Mesothelial cell of epicardium (in vitro differentiated cells): ENCODE measurements around the gene EXTL1. TPM values are rescaled to one million over a fixed set of nuclear protein-coding genes. Genes with fewer than 3 reads are reported as not detected.

Experiments used
- DNase-seq, 2 experiments: peaks; one replicate each; pipeline ENCODE4 v3.0.0; 2021; ENCODE audit warnings: low spot score in 2 of 2; ENCODE audit not compliant: unreplicated experiment in 2 of 2
- H3K27ac Mint-ChIP-seq: 2 replicates; pipeline ENCODE4 v1.8.0; 2021; ENCODE audit warnings: mixed read lengths
- H3K27me3 Mint-ChIP-seq: 2 replicates; pipeline ENCODE4 v1.8.0; 2021; ENCODE audit warnings: low read depth, mixed read lengths
- H3K36me3 Mint-ChIP-seq: 2 replicates; pipeline ENCODE4 v1.8.0; 2021; ENCODE audit warnings: mixed read lengths
- H3K4me1 Mint-ChIP-seq: 2 replicates; pipeline ENCODE4 v1.8.0; 2021; ENCODE audit warnings: mixed read lengths
- H3K4me3 Mint-ChIP-seq: 2 replicates; pipeline ENCODE4 v1.8.0; 2021; ENCODE audit warnings: mild to moderate bottlenecking, moderate library complexity, mixed read lengths
- H3K9me3 Mint-ChIP-seq: 2 replicates; pipeline ENCODE4 v1.8.0; 2021; ENCODE audit warnings: mixed read lengths
- CTCF ChIP-seq: fragments of 200-600 bp; sonication (generic); IDR thresholded peaks from one replicate; pipeline ENCODE4 v1.5.0; 2021; ENCODE audit warnings: antibody characterized with exemption; ENCODE audit not compliant: unreplicated experiment
- total RNA-seq: library from RNA; stranded (reverse); gene quantifications from 3 replicates; pipeline ENCODE4 v1.2.1, GENCODE V29; 2021

The EXTL1 gene
- total RNA-seq, 1 donor from 2014 or later, result 8.2 TPM

- H3K4me1 Mint-ChIP-seq, result peaks cover 55% of the 10 kb centered on the region
- no peak for DNase-seq
- H3K36me3 Mint-ChIP-seq, result no peaks in the 10 kb centered on the region
- no peak for TF ChIP-seq CTCF
- no peaks in the 10 kb centered on the region for H3K9me3 Mint-ChIP-seq
- peak overlapping the region; percentile 64 for H3K27ac Mint-ChIP-seq
- H3K4me3 Mint-ChIP-seq, result no peak overlapping the region
- peaks cover 1% of the 10 kb centered on the region for H3K27me3 Mint-ChIP-seq
These were observed 54.0 kb downstream of the EXTL1 start for GRCh38 chr1:26075421-26076144.

GRCh38 chr1:26077524-26077923 lies 55.9 kb downstream of the EXTL1 start:
- no peak for TF ChIP-seq CTCF
- Mint-ChIP-seq H3K9me3 (no peaks in the 10 kb centered on the region), H3K4me3 (no peak overlapping the region), H3K27me3 (no peaks in the 10 kb centered on the region), H3K27ac (peak overlapping the region; percentile 82), H3K36me3 (no peaks in the 10 kb centered on the region), H3K4me1 (peaks cover 58% of the 10 kb centered on the region)
- DNase-seq, result no peak

GRCh38 chr1:26078286-26079177 lies 57.0 kb downstream of the EXTL1 start:
- no peak for TF ChIP-seq CTCF
- Mint-ChIP-seq H3K9me3 (no peaks in the 10 kb centered on the region), H3K4me3 (no peak overlapping the region), H3K27ac (peak overlapping the region; percentile 82), H3K27me3 (no peaks in the 10 kb centered on the region), H3K4me1 (peaks cover 58% of the 10 kb centered on the region), H3K36me3 (no peaks in the 10 kb centered on the region)
- DNase-seq, result peak in 1 of 2 experiments; percentile 43

- no peak for DNase-seq
- Mint-ChIP-seq H3K4me3 (no peak overlapping the region), H3K27ac (peak overlapping the region; percentile 82)
These were observed 57.6 kb downstream of the EXTL1 start for GRCh38 chr1:26079178-26079563.

More at GRCh38 chr1:26079178-26079563, 57.6 kb downstream of the EXTL1 start:
- Mint-ChIP-seq H3K27me3 (no peaks in the 10 kb centered on the region), H3K36me3 (no peaks in the 10 kb centered on the region), H3K4me1 (peaks cover 59% of the 10 kb centered on the region), H3K9me3 (no peaks in the 10 kb centered on the region)
- TF ChIP-seq CTCF, result no peak
